Activated CD4-positive, alpha-beta T cell treated with anti-CD3 and anti-CD28 coated beads, Interleukin-2, amount 10 ng/mL, durations not matched to agents 24 days and 14 days (primary cell): ENCODE results near the gene SERPINA9. TPM values are rescaled to one million over a fixed set of nuclear protein-coding genes. Genes with fewer than 3 reads are reported as not detected.

Experiments used
- total RNA-seq: library from RNA; stranded (reverse); gene quantifications from 2 replicates; pipeline ENCODE4 v1.2.3, GENCODE V29; 2022

The SERPINA9 gene
- total RNA-seq, 1 donor from 2014 or later: not detected

Other genes starting within 250 kb of the SERPINA9 start
- gene SERPINA10, start 182.9 kb downstream of the SERPINA9 start, total RNA-seq: not detected in 2 replicates
- gene SERPINA6, start 152.9 kb downstream of the SERPINA9 start, total RNA-seq: not detected in 2 replicates
- gene SERPINA2, start 109.5 kb downstream of the SERPINA9 start, total RNA-seq: not detected in 2 replicates
- 0.59 and 0.96 TPM in 2 replicates for gene SERPINA1, start 87.6 kb downstream of the SERPINA9 start, total RNA-seq
- gene SERPINA11, start 23.4 kb downstream of the SERPINA9 start, total RNA-seq: not detected in 2 replicates
- gene SERPINA12, start 33.3 kb upstream of the SERPINA9 start, total RNA-seq: not detected in 2 replicates
- not detected in 2 replicates for gene SERPINA4, start 85.2 kb upstream of the SERPINA9 start, total RNA-seq
- gene SERPINA5, start 105.2 kb upstream of the SERPINA9 start, total RNA-seq: not detected in 2 replicates
- gene SERPINA3, start 136.2 kb upstream of the SERPINA9 start, total RNA-seq: not detected in 2 replicates